Right cardiac atrium (tissue), 5 donors: ENCODE data around the gene KAT5. TPM values are rescaled to one million over a fixed set of nuclear protein-coding genes. Genes with fewer than 3 reads are reported as not detected.

Experiments used
- ATAC-seq, 2 donors: fragments of 200-7000 bp; cut with Tn5 transposase; one replicate each; pipeline versions ENCODE4 v1.8.0 to v1.9.1; 2020; ENCODE audit warnings: moderate library complexity in 2 of 2, mild to moderate bottlenecking in 1 of 2
- DNase-seq, 3 donors: peaks; one replicate each; pipeline ENCODE4 v3.0.0-alpha.2; 2020
- H3K27ac ChIP-seq: one replicate; pipeline ENCODE4 v1.5.1; 2013; ENCODE audit warnings: mild to moderate bottlenecking, low read length, control low read depth, moderate library complexity
- H3K27me3 ChIP-seq: one replicate; pipeline ENCODE4 v1.6.1; 2013; ENCODE audit not compliant: control insufficient read depth, insufficient read depth
- H3K4me1 ChIP-seq: one replicate; pipeline ENCODE4 v1.6.1; 2013; ENCODE audit warnings: low read length; ENCODE audit not compliant: control insufficient read depth, insufficient read depth
- H3K4me3 ChIP-seq: one replicate; pipeline ENCODE4 v1.5.1; 2013; ENCODE audit warnings: low read length, control low read depth
- H3K9me3 ChIP-seq: one replicate; pipeline ENCODE4 v1.6.1; 2013; ENCODE audit warnings: low read length; ENCODE audit not compliant: control insufficient read depth
- WGBS: extraction: QIAGEN DNeasy Blood & Tissue Kit; methylation state at CpG from one replicate; pipeline ENCODE4 v1.1.7; 2013; 5-methylcytosine and 5-hydroxymethylcytosine counted together
- intact Hi-C, 4 donors: fragments of 100-400 bp; cut with DNase I; formaldehyde crosslinking; loops; one replicate each; pipeline versions ENCODE4 v1.11.0 to v1.14.0; 2022 to 2023
- polyA plus RNA-seq: library from polyadenylated mRNA; stranded (reverse); fragments of 200-250 nt; gene quantifications from one replicate; pipeline ENCODE4 v1.2.3, GENCODE V29; 2013
- total RNA-seq, 4 donors: library from RNA; stranded (reverse); fragmentation: NEBNext Ultra II Directional; extraction: Animal tissue kit (Norgen Biotek cat#: 25700); gene quantifications; one replicate each; pipeline ENCODE4 v1.2.1, GENCODE V29; 2021
- donor health status: healthy with polysubstance abuse.
- donor health status: DM: no; HTN: yes; CAD: no.
- donor health status: DM: no; HTN: no; CAD: no.
- donor health status: DM: no; HTN: yes; CAD: no; lungs with severe emphysema.
- donor health status: DM: yes; HTN: yes; CAD: no.

The KAT5 gene
- total and polyA plus RNA-seq, 5 donors: 49.0 to 57.2 (median 53.7) TPM

GRCh38 chr11:65709661-65710060, 2.4 kb upstream of the KAT5 start:
- no peaks in the 10 kb centered on the region for H3K27me3 ChIP-seq
- no peaks in the 10 kb centered on the region for H3K9me3 ChIP-seq
- DNase-seq: no peak
- WGBS: 45% methylated on average over 8 of the region's 8 CpGs
- intact Hi-C loops: loop anchor here (5.0 to 10.0 kb wide), 6 partner anchors 65 to 278 kb away; partner anchors contain the start of gene AP5B1 (in 1 of the 4)
- H3K4me3 ChIP-seq: no peak overlapping the region
- no peak overlapping the region for H3K27ac ChIP-seq
- ATAC-seq: no peak
- H3K4me1 ChIP-seq: peaks cover 4% of the 10 kb centered on the region

GRCh38 chr11:65710421-65710820, 1.6 kb upstream of the KAT5 start:
- no peak for DNase-seq
- intact Hi-C loops: loop anchor here in 3 of 4 donors (5.0 to 10.0 kb wide), 5 partner anchors 64 to 274 kb away; partner anchors contain the start of gene AP5B1 (in 1 of the 3)
- Histone ChIP-seq H3K4me1 (peaks cover 4% of the 10 kb centered on the region), H3K9me3 (no peaks in the 10 kb centered on the region), H3K4me3 (no peak overlapping the region), H3K27ac (no peak overlapping the region), H3K27me3 (no peaks in the 10 kb centered on the region)
- ATAC-seq: no peak
- whole genome bisulfite sequencing: 80% methylated on average over 3 of the region's 3 CpGs

DNA sequence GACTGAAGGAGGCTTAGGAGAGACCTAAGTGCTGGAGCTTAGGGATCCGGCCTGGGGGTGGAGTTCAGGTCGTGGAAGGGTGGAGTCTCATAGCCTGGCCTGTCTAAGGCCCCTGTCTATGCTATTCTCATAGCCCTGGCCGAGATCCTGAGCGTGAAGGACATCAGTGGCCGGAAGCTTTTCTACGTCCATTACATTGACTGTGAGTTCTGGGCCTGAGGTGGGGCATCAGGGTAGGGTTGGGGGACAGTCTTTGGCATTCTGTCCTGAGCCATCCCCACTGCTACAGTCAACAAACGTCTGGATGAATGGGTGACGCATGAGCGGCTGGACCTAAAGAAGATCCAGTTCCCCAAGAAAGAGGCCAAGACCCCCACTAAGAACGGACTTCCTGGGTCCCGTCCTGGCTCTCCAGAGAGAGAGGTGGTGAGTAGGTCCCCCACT, 603 bp downstream of the KAT5 start:
- H3K27ac ChIP-seq: peak overlapping the region; percentile 96
- 28% methylated on average over 11 of the region's 11 CpGs for WGBS
- peak overlapping the region; percentile 77 for H3K4me3 ChIP-seq
- H3K27me3 ChIP-seq: no peaks in the 10 kb centered on the region
- no peak for DNase-seq
- no peak for ATAC-seq
- no peaks in the 10 kb centered on the region for H3K9me3 ChIP-seq
- peaks cover 4% of the 10 kb centered on the region for H3K4me1 ChIP-seq
- intact Hi-C loops: loop anchor here in 3 of 4 donors (5.0 to 10.0 kb wide), 5 partner anchors 62 to 272 kb away; partner anchors contain the start of gene AP5B1 (in 1 of the 3)

- H3K4me1 ChIP-seq: peaks cover 4% of the 10 kb centered on the region
- no peak overlapping the region for H3K27ac ChIP-seq
- intact Hi-C loops: loop anchor here in 3 of 4 donors (5.0 to 10.0 kb wide), 5 partner anchors 61 to 271 kb away; partner anchors contain the start of gene AP5B1 (in 1 of the 3)
- no peak for ATAC-seq
- H3K4me3 ChIP-seq: peak overlapping the region; percentile 77
- no peaks in the 10 kb centered on the region for H3K9me3 ChIP-seq
- H3K27me3 ChIP-seq: no peaks in the 10 kb centered on the region
- no peak for DNase-seq
- whole genome bisulfite sequencing: 91% methylated on average over 24 of the region's 24 CpGs
These were observed 1.3 kb downstream of the KAT5 start for GRCh38 chr11:65713212-65713969.

DNA sequence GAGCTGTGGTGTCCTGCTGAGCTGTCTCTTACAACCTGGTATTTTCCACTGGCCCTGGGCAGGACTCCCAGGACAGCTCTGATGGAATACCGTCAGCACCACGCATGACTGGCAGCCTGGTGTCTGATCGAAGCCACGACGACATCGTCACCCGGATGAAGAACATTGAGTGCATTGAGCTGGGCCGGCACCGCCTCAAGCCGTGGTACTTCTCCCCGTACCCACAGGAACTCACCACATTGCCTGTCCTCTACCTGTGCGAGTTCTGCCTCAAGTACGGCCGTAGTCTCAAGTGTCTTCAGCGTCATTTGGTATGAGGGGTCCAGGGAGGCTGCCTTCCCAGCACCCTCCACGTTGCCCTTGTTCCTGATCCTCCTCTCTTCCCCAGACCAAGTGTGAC, 2.4 kb downstream of the KAT5 start:
- DNase-seq (no peak), ATAC-seq (no peak)
- Histone ChIP-seq H3K4me3 (no peak overlapping the region), H3K4me1 (peaks cover 4% of the 10 kb centered on the region), H3K27me3 (no peaks in the 10 kb centered on the region), H3K27ac (no peak overlapping the region), H3K9me3 (no peaks in the 10 kb centered on the region)
- 93% methylated on average over 16 of the region's 16 CpGs for WGBS
- intact Hi-C loops: loop anchor here in 3 of 4 donors (5.0 to 10.0 kb wide), 5 partner anchors 60 to 270 kb away; partner anchors contain the start of gene AP5B1 (in 1 of the 3)

GRCh38 chr11:65716302-65716701, 4.2 kb downstream of the KAT5 start:
- intact Hi-C loops: loop anchor here in 3 of 4 donors (10.0 kb wide), 3 partner anchors 58 to 268 kb away; no protein-coding TSS in a partner anchor
- Histone ChIP-seq H3K9me3 (no peaks in the 10 kb centered on the region), H3K27me3 (no peaks in the 10 kb centered on the region), H3K4me1 (peaks cover 6% of the 10 kb centered on the region), H3K27ac (no peak overlapping the region), H3K4me3 (no peak overlapping the region)
- DNase-seq: no peak
- 77% methylated on average over 7 of the region's 7 CpGs for whole genome bisulfite sequencing
- ATAC-seq: no peak

- DNase-seq: no peak
- intact Hi-C loops: loop anchor here in 3 of 4 donors (10.0 kb wide), 3 partner anchors 58 to 268 kb away; no protein-coding TSS in a partner anchor
- no peak overlapping the region for H3K27ac ChIP-seq
- H3K9me3 ChIP-seq: no peaks in the 10 kb centered on the region
- H3K4me3 ChIP-seq: no peak overlapping the region
- WGBS: 73% methylated on average over 14 of the region's 14 CpGs
- no peaks in the 10 kb centered on the region for H3K27me3 ChIP-seq
- ATAC-seq: no peak
- H3K4me1 ChIP-seq: peaks cover 6% of the 10 kb centered on the region
These were observed 4.8 kb downstream of the KAT5 start for GRCh38 chr11:65716774-65717405.

- no peak for ATAC-seq
- DNase-seq: no peak
- no peaks in the 10 kb centered on the region for H3K27me3 ChIP-seq
- no peak overlapping the region for H3K27ac ChIP-seq
- intact Hi-C loops: loop anchor here in 3 of 4 donors (10.0 kb wide), 3 partner anchors 57 to 267 kb away; no protein-coding TSS in a partner anchor
- peaks cover 3% of the 10 kb centered on the region for H3K4me1 ChIP-seq
- H3K4me3 ChIP-seq: no peak overlapping the region
- 63% methylated on average over 6 of the region's 6 CpGs for WGBS
- no peaks in the 10 kb centered on the region for H3K9me3 ChIP-seq
These were observed 5.9 kb downstream of the KAT5 start for GRCh38 chr11:65717906-65718305.

DNA sequence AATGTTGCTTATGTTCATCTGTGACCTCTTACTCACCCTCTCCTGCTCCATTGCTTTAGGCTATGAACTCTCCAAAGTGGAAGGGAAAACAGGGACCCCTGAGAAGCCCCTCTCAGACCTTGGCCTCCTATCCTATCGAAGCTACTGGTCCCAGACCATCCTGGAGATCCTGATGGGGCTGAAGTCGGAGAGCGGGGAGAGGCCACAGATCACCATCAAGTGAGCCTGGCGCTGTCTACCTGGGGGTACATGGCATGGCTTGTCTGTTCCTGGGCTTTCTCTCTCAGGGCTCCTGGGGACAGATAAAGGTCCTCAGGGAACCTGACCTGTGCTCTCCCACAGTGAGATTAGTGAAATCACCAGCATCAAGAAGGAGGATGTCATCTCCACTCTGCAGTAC, 6.5 kb downstream of the KAT5 start:
- DNase-seq (no peak), ATAC-seq (no peak)
- Histone ChIP-seq H3K4me1 (peaks cover 2% of the 10 kb centered on the region), H3K9me3 (no peaks in the 10 kb centered on the region), H3K4me3 (no peak overlapping the region), H3K27me3 (no peaks in the 10 kb centered on the region), H3K27ac (no peak overlapping the region)
- intact Hi-C loops: loop anchor here in 3 of 4 donors (10.0 kb wide), 3 partner anchors 56 to 266 kb away; no protein-coding TSS in a partner anchor
- 90% methylated on average over 4 of the region's 4 CpGs for WGBS

DNA sequence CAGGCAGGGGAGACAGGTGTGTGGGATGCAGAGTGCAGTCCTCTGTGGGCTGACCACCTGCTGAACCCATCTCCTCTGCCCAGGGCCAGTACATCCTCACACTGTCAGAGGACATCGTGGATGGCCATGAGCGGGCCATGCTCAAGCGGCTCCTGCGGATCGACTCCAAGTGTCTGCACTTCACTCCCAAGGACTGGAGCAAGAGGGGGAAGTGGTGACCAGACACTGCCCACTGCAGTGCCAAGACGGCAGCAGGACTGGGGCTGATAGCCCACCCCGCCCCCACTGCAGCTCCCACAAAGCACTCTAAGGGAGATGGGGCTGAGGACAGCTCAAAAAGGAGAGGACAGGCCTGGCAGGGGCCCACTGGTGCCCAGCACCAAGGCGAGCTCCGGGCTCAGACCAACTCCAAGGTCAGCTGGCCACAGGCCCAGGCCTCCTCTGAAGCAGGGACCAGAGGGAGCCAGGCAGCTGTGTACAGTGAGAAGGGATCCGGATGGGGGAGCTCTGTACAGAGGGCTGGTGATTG, 7.0 kb downstream of the KAT5 start:
- DNase-seq (peak in 2 of 3 donors; percentile 67 to 73), ATAC-seq (peak; percentile 5 to 7)
- intact Hi-C loops: loop anchor here in 3 of 4 donors (10.0 kb wide), 3 partner anchors 56 to 266 kb away; no protein-coding TSS in a partner anchor
- H3K9me3 ChIP-seq: no peaks in the 10 kb centered on the region
- H3K27me3 ChIP-seq: no peaks in the 10 kb centered on the region
- peaks cover 2% of the 10 kb centered on the region for H3K4me1 ChIP-seq
- H3K27ac ChIP-seq: no peak overlapping the region
- H3K4me3 ChIP-seq: no peak overlapping the region
- 64% methylated on average over 10 of the region's 10 CpGs for WGBS
